DMS153 (cell line): Measurements from ENCODE around the gene PPP2R1A.
"Not testable (repeated sequence)": the region's sequence is repeated elsewhere in the genome, so short reads cannot be mapped to it uniquely, and the experiment has no call there.

ENCODE experiments used
- DNase-seq: peaks from one replicate; lab custom pipeline; 2025; lab: John Stamatoyannopoulos, UW

Gene PPP2R1A

GRCh38 chr19:52244021-52244420 is 54.2 kb downstream of the PPP2R1A start:
- no peak for DNase-seq

GRCh38 chr19:52248241-52248640 is 58.4 kb downstream of the PPP2R1A start:
- DNase-seq, result no peak

GRCh38 chr19:52258426-52258825 is 68.6 kb downstream of the PPP2R1A start:
- DNase-seq, result no peak

- not testable (repeated sequence) for DNase-seq
Observed at GRCh38 chr19:52265556-52265955, 75.7 kb downstream of the PPP2R1A start.

- peak; percentile 93 for DNase-seq
Observed at GRCh38 chr19:52269338-52270261, 79.7 kb downstream of the PPP2R1A start, which contains the start of gene ZNF766. Gene ZNF766 (plus strand): TSS chr19:52269587. CDS start chr19:52269614, 27 bp downstream.

GRCh38 chr19:52270266-52270885 is 80.5 kb downstream of the PPP2R1A start:
- no peak for DNase-seq

- no peak for DNase-seq
Observed at GRCh38 chr19:52273301-52273700, 83.4 kb downstream of the PPP2R1A start.

GRCh38 chr19:52274191-52274590 is 84.3 kb downstream of the PPP2R1A start:
- DNase-seq, result no peak

- no peak for DNase-seq
Observed at GRCh38 chr19:52275988-52276387, 86.1 kb downstream of the PPP2R1A start.

GRCh38 chr19:52277471-52277870 is 87.6 kb downstream of the PPP2R1A start:
- DNase-seq, result no peak
